Hematopoietic multipotent progenitor cell treated with erythropoietin and hydrocortisone succinate and interleukin-3 and kit ligand, for 6 days (in vitro differentiated cells): ENCODE measurements around the gene DSG4.
"Not testable (repeated sequence)": the region's sequence is repeated elsewhere in the genome, so short reads cannot be mapped to it uniquely, and the experiment has no call there.

Source experiments
- DNase-seq: peaks from one replicate; pipeline ENCODE4 v3.0.0-alpha.2; 2015

Gene DSG4, protein sequence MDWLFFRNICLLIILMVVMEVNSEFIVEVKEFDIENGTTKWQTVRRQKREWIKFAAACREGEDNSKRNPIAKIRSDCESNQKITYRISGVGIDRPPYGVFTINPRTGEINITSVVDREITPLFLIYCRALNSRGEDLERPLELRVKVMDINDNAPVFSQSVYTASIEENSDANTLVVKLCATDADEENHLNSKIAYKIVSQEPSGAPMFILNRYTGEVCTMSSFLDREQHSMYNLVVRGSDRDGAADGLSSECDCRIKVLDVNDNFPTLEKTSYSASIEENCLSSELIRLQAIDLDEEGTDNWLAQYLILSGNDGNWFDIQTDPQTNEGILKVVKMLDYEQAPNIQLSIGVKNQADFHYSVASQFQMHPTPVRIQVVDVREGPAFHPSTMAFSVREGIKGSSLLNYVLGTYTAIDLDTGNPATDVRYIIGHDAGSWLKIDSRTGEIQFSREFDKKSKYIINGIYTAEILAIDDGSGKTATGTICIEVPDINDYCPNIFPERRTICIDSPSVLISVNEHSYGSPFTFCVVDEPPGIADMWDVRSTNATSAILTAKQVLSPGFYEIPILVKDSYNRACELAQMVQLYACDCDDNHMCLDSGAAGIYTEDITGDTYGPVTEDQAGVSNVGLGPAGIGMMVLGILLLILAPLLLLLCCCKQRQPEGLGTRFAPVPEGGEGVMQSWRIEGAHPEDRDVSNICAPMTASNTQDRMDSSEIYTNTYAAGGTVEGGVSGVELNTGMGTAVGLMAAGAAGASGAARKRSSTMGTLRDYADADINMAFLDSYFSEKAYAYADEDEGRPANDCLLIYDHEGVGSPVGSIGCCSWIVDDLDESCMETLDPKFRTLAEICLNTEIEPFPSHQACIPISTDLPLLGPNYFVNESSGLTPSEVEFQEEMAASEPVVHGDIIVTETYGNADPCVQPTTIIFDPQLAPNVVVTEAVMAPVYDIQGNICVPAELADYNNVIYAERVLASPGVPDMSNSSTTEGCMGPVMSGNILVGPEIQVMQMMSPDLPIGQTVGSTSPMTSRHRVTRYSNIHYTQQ

DNA sequence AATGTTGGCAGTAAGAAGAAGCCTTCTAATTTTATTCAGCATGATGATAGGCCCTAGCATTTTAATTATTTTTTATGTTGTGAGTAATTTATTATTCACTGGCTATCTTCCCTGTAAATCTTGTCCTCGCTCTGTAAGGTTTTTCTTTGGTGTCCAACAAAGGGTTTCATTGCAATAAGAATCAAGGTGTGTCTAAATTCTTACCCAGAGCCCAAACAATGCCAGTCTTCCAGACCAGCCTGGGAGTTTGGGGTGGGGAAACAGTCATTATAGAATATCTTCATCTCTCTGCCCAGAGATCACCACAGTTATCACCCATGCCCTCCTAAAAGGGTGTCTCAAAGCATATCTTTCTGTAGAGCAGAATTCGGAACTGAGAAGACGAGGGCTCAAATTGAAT, at the start of gene DSG4:
TSS of gene DSG4 (plus strand) at position 301 of the 400 bp plus-strand sequence. CDS start 135 bp downstream, outside the sequence.
- no peak for DNase-seq

DNA sequence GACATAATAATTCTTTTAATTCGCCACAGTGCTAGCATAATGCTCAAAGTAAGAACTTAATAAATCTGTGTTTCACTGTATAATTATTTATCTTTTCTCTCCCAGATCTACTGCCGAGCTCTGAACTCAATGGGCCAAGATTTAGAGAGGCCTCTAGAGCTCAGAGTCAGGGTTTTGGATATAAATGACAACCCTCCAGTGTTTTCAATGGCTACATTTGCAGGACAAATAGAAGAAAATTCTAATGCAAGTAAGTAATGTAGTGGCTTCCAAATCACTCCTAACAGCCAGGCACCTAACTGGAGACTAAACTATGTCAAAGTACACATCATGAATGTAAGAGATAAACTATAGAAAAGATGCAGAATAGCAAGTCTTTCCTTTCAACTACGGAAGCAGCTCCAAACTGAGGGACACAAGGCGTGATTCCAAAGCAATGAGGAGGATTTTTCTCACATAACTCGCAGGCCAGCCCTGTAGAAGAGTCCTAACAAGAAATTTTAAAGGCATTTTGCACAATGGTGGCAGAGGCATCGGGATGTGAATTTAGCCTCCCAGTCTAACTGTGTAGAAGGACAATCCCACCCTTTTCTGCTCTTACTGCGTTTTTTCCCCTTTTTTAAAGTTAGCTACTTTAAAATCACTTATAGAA, 46.7 kb upstream of the DSG4 start:
- no peak for DNase-seq

DNA sequence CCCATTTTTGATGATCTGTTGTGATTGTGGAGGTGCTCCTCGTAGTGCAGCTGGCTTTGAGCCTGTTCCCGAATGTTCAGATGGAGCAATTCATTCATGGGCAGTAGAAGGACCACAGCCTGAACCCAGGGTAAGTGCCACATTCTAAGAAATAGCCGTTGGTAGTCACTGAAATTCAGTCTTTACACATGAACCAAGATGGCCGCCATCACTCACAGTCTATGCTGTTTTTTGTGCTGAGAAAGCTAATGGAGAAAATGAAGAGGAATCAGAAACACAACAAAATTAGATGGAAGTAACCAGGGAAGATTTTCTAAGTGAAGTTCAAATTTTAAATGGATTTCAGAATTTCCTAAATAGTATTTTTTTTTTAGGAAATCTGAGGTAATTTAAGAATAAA, 33.1 kb upstream of the DSG4 start:
- no peak for DNase-seq

DNA sequence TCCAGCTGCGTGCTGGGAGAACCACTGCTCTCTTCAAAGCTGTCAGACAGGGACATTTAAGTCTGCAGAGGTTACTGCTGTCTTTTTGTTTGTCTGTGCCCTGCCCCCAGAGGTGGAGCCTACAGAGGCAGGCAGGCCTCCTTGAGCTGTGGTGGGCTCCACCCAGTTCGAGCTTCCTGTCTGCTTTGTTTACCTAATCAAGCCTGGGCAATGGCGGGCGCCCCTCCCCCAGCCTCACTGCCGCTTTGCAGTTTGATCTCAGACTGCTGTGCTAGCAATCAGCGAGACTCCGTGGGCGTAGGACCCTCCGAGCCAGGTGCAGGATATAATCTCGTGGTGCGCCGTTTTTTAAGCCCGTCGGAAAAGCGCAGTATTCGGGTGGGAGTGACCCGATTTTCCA, 23.2 kb upstream of the DSG4 start:
- DNase-seq: not testable (repeated sequence)

DNA sequence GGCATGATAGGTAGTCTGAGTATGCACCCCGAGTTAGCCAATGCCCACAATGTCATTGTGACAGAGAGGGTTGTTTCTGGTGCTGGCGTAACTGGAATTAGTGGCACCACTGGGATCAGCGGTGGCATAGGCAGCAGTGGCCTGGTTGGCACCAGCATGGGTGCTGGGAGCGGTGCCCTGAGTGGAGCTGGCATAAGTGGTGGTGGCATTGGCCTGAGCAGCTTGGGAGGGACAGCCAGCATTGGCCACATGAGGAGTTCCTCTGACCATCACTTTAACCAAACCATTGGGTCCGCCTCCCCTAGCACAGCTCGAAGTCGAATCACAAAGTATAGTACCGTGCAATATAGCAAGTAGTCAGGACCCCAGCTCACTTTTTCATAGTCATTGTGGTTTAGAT, 21.6 kb upstream of the DSG4 start:
- no peak for DNase-seq

DNA sequence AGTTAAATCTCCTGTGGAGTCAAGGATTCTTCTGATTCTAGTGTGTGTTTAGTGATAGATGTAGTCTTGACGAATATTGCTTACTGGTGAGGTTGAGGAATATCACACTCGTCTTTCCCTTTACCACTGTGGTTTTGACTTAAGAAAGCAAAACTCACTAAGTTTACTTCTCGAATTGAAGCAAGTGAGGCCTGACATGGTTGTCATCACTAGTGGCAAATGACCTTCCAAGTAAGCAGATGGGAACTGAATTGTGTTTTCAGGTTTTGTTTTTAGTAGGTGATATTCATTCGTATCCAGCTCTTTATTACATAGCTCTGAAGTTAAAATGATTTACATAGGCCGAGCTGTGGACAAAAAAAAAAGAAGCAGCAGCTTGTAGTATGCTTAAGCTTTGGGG, 20.6 kb upstream of the DSG4 start:
- DNase-seq: no peak

DNA sequence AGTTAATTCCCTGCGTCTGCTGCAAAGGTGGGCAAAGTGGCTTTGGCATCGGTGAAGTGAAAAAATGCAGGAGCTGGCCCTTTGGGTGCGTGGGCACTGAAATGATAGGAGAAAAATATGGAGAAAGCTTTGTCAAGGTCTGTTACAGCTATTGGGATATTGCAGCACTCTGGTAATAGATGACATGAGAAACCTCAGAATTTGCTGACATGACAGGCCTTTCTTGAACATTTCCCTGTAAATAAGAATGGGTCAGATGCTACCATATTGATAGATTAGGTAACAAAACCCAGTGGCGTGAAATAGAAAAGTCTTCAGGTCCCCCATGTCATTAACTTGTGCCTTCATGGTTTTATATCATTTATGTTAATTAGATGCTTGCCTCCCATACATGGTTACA, 12.4 kb upstream of the DSG4 start:
- no peak for DNase-seq

DNA sequence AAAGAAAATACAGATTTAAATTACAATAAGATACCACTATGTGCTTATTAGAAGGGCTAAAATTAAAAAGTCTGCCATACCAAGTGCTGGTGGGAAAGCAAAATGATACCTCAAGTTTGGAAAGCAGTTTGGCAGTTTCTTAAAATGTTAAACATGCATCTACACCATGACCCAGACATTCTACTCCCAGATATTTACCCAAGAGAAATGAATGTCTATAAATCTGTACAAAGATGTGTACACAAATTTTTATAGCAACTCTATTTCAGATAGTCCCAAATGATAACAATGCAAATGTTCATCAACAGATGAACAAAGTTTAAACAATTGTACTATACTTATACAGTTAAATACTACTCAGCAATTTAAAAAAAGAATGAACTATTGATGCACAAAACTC, 7.1 kb upstream of the DSG4 start:
- DNase-seq: no peak

DNA sequence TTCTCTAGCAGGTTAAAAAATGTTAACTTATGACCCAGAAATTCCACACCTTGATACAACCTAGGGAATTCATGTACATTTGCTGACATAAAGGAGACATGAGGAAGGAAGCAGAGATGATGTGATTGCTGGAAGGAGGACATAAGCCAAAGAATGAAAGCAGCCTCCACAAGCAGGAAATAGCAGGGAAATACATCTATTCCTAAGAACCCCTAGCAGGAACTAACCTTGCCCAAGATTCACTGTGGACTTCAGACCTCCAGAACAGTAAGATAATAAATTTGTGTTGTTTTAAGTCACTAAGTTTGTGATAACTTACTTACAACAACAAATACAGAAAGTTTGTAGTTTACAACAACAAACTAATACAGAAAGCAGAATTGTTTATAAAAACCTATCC, 4.6 kb upstream of the DSG4 start:
- no peak for DNase-seq

DNA sequence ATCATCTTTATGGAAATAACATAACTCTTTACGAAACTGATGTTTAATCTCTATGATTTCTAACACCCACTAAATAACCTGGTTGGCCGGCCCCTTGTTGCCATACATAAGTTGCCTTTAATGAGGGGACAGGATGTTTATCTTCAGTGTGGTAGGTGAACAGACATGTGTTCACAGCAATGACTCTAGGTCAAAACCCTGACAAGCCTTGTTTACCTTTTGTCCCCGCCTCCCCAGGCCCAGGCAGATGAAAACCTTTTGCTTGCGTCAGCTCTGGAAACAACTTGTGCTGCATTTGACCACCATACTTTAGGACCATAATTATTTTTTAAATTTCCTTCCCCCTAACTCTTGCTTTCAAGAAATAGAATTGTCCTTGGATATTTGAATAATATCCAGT, 2.9 kb upstream of the DSG4 start:
- no peak for DNase-seq

DNA sequence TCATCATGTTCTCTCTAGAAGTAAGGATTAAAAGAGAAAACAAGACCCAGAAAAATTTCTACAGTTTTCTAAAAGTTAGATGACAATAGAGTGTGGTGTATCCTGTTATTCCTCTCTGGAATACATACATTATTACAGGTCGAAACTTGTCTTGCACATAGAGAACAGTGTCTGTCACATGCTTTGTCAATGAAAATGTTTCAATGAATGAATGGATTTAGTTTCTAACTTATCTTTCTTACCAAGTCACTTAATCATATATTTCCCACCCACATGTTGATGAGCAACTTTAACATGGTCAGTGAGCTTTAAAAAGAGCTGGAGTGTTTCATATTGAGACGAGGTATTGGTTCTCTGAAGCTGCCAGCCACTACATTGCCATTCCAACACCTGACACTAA, 4.3 kb downstream of the DSG4 start:
- DNase-seq: no peak

DNA sequence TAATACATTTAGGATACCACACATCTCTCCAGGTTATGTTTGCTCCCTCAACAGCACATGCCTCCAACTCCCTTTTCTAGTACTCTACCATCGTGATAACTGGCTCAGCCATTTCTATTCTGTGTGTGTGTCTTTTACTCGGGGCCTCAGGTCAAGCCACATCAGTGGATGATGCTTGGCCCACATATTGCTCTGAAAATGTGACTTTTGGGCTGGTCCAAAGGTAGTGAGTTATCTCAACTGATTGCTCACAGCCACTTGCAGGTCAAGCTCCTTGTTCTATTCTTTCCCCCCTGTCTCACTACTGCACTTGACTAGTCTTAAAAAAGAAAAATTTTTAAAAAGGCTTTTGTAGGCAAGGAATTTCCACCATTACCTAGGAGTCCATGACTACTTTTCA, 5.5 kb downstream of the DSG4 start:
- DNase-seq: no peak

DNA sequence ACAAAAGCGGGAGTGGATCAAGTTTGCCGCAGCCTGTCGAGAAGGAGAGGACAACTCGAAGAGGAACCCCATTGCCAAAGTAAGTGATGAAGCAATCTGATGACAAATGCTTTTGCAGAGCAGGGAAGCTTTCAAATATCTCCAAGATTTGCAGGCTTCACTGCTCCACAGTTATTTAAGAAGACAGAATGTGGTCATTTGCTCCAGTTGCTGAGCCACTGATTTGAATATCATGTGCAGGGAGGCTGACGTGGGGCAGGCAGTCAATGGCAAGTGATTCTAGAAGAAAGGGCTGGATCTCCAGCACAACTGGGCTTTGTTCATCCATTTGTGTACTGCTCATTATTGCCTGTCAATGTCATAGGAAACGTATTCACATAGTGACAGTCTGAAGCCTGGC, 10.2 kb downstream of the DSG4 start:
- no peak for DNase-seq

DNA sequence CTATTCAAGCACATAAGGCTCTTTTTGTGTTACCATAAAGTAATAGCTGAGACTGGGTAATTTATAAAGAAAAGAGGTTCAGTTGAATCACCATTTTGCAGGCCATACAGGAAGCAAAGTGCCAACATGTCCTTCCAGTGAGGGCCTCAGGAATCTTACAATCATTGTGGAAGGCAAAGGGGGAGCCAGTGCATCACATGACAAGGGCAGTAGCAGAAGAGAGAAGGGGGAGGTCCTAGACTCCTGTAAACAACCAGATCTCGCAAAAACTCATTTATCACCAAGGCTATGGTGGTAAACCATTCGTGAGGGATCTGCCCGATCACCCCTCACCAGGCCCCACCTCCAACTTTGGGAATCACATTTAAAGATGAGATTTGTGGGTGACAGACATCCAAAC, 16.7 kb downstream of the DSG4 start:
- DNase-seq: no peak

DNA sequence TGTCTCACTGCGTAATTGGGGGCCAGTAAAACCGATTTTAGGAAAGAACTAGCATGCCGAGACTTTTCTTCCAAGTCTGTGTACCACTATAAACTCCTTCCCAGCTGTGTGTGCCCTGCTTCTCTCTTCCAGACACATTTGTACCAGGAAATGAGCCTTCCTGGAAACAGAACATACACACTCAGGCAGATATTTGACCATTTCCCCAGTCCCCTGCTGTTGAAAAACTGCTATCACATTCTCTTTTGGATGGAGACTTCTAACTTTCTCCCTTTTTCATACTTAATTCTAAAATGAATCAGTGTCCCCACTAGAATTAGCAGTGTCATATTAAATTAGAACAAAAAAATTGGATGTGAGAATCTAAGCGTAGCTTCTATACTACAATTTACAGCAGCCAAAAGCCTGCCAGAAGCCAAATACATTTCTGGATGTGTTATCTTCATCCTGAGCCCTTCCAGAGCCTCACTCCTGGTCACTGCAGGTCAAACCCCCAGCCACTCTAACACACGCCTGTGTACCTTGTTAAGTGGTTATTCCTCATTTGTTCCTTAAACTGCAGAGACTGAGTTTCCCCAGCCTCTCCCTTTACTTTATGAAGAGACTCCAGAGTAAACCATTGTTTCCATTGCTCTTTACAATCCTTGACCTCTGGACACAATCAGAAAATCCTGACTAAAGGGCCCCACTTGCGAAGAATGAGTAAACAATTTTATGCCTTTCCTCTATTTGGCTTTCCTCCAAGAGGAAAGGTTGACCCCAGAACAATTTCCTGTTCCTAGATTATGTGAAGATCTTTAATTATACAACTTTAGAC, 20.4 kb downstream of the DSG4 start:
- no peak for DNase-seq

DNA sequence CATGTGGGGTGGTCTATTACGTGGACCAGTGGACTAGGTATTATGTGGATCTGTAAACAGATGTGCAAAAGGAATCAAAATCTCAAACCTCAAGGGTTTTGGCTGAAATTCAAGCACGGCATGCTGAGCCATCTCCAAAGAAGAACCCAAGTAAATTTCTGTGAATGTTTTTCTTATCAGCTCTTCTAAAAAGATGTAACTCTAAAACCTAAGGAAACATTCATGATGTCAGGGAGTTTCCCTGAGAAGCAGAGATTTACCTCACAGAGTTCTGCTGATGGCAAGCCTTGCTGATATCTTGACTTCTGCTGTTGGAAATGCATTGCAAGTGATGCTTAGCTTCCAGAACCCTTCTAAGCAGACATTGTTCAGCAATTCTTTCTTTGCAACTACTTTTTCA, 21.6 kb downstream of the DSG4 start:
- no peak for DNase-seq

DNA sequence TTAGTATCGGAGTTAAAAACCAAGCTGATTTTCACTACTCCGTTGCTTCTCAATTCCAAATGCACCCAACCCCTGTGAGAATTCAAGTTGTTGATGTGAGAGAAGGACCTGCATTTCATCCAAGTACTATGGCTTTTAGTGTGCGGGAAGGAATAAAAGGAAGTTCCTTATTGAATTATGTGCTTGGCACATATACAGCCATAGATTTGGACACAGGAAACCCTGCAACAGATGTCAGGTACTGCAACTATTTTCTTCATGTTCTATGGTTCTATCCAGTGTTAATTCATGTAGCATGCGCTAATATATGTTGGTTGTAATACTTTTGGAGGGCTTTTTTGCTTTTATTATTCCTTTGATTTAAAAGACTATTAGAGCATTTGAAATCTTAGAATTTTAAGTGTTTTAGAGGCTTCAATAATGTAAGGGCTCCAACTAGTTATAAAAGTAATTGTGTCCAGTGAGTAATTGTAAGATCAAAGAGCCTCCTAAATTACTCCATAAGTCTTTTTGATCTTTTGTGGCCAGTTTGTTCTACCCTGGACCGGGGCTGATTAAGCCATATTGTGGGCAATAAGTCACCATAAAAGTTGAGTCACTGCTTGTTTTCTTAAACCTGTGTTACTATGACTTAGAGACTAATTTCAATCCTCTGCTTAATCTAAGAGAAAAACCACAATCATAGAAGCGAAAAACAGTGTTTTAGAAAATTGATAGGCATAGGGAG, 22.9 kb downstream of the DSG4 start:
- peak; percentile 5 for DNase-seq

DNA sequence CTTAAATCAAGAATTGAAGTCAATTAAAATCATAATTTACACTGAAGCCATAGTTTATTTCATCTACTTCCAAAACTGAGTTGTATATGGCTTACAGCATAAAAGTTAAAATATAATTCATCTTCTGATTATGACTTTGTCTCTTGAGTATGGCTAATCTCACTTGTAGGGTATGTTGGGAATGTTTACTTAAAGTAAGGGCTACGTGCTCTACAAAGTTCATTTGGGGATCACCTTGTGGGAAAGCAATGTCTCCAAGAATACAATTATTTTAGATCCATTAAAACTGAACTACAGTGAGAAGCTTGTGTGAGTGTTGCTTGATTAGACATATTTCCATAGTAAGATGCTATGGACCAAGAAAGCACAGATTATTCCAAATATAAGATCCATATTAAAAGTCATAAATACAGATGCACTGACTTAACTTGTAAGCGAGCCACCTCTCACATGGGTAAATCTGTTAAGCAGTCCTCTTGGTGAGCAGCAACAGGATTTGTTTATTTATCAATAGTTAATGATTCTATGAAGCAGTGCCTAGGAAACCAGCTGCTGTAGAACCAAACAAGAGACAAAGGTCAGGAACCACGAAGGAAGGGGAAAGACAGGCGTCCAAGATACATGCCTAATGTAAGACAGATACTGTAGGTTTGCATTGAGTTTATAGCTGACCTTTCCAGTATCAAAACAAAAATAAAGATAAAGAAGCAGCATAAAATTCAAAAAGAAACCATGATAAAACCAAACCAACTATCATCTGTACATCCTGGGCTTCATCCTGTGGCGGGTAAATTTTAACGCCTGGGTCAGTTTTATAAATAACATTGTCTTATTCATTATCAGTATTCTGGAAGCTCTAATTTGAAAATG, 24.8 kb downstream of the DSG4 start:
- no peak for DNase-seq

DNA sequence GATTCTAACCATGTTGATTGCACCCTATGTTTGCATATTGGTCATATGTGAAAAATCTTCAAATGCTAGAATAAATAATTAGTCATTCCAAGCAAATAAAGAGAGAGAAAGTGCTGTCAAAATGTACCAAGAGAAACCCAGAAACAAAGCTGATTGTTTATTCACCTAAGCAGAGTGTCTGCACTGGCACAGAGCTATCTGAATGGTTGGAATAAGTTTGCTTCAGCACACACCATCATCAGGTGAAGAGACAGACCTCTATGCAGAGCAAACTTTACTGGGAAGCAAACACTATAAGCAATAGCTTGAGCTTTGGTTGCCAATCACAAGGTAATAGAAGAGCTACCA, 25.4 kb downstream of the DSG4 start:
- DNase-seq: no peak

DNA sequence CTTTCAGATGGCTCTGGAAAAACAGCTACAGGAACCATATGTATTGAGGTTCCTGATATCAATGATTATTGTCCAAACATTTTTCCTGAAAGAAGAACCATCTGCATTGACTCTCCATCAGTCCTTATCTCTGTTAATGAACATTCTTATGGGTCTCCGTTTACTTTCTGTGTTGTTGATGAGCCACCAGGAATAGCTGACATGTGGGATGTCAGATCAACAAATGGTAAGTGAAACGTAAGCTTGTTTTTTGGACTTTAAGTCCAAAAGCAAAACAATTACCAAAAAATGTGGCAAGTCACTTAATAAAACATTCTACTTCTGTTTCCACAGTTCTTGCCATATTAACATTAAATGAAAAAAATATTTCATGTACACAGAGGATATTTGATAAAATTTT, 26.8 kb downstream of the DSG4 start:
- DNase-seq: no peak

DNA sequence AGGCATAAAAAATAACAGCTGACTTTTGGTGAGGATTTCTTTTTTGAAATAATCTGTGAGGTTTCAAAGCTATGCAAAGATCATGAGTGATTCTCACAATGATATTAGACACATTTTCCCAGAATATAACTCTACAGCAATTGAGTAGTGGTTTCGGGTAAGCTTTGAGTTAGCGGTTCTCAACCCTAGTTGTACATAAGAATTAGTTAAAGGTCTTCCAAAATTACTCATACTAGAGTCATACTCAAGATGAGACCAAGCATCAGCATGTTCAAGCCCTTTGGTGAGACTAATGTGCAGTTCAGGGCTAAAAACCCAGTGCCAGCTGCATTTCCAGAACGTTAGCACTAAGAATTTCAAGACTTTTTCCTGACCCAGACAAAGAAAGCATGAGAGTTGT, 31.1 kb downstream of the DSG4 start:
- no peak for DNase-seq
